Islet precursor cell (in vitro differentiated cells): ENCODE results near the gene PTPRD.

Source experiments
- DNase-seq: peaks from one replicate; pipeline ENCODE4 v3.0.0-alpha.2; 2018

The PTPRD gene

GRCh38 chr9:9730174-9730573 is 882.6 kb downstream of the PTPRD start:
- no peak for DNase-seq

- no peak for DNase-seq
Measured at GRCh38 chr9:9729082-9729481, 883.7 kb downstream of the PTPRD start.

GRCh38 chr9:9719373-9720112 is 893.3 kb downstream of the PTPRD start:
- DNase-seq: peak; percentile 52

GRCh38 chr9:9718691-9719090 is 894.1 kb downstream of the PTPRD start:
- peak; percentile 42 for DNase-seq

GRCh38 chr9:9679433-9679832 is 933.4 kb downstream of the PTPRD start:
- DNase-seq: no peak

- DNase-seq: no peak
Measured at GRCh38 chr9:9674461-9674860, 938.3 kb downstream of the PTPRD start.

- no peak for DNase-seq
Measured at GRCh38 chr9:9670454-9670853, 942.3 kb downstream of the PTPRD start.

GRCh38 chr9:9645006-9645405 is 967.8 kb downstream of the PTPRD start:
- no peak for DNase-seq

- DNase-seq: no peak
Measured at GRCh38 chr9:9631284-9631683, 981.5 kb downstream of the PTPRD start.

- DNase-seq: no peak
Measured at GRCh38 chr9:9625248-9625647, 987.6 kb downstream of the PTPRD start.

GRCh38 chr9:9623506-9623905 is 989.3 kb downstream of the PTPRD start:
- no peak for DNase-seq

- no peak for DNase-seq
Measured at GRCh38 chr9:9621355-9621940, 991.4 kb downstream of the PTPRD start.

- no peak for DNase-seq
Measured at GRCh38 chr9:9620736-9621135, 992.1 kb downstream of the PTPRD start.

- DNase-seq: no peak
Measured at GRCh38 chr9:9615086-9615485, 997.7 kb downstream of the PTPRD start.

GRCh38 chr9:9614607-9615006 is 998.2 kb downstream of the PTPRD start:
- DNase-seq: no peak

- DNase-seq: no peak
Measured at GRCh38 chr9:9612755-9613154, 1000.0 kb downstream of the PTPRD start.

- DNase-seq: no peak
Measured at GRCh38 chr9:9612270-9612669, 1000.5 kb downstream of the PTPRD start.

GRCh38 chr9:9605681-9606080 is 1007.1 kb downstream of the PTPRD start:
- no peak for DNase-seq

GRCh38 chr9:9603345-9603744 is 1009.5 kb downstream of the PTPRD start:
- no peak for DNase-seq

- no peak for DNase-seq
Measured at GRCh38 chr9:9598723-9599122, 1014.1 kb downstream of the PTPRD start.

GRCh38 chr9:9592104-9592503 is 1020.7 kb downstream of the PTPRD start:
- DNase-seq: no peak

- no peak for DNase-seq
Measured at GRCh38 chr9:9585920-9586319, 1026.9 kb downstream of the PTPRD start.

GRCh38 chr9:9574080-9574479 is 1038.7 kb downstream of the PTPRD start:
- no peak for DNase-seq

- DNase-seq: no peak
Measured at GRCh38 chr9:9565700-9566099, 1047.1 kb downstream of the PTPRD start.

GRCh38 chr9:9563817-9564216 is 1049.0 kb downstream of the PTPRD start:
- DNase-seq: no peak
